HUDEP-2 (cell line): ENCODE results near the gene RUNX3.
"Not testable (repeated sequence)": the region's sequence is repeated elsewhere in the genome, so short reads cannot be mapped to it uniquely, and the experiment has no call there.

Experiments used
- DNase-seq, 76 experiments: peaks; one replicate each; lab custom pipeline; 2025; ENCODE audit not compliant: unreplicated experiment in 76 of 76; lab: John Stamatoyannopoulos, UW

RUNX3 gene

GRCh38 chr1:24930260-24931145 is at the start of gene RUNX3:
Gene RUNX3 (minus strand): TSS chr1:24930276. CDS start chr1:24929868, 408 bp downstream.
- peak in 65 of 76 experiments; percentile 9 to 82 (median 63) for DNase-seq

GRCh38 chr1:24979232-24979631 is 49.2 kb upstream of the RUNX3 start:
- not testable (repeated sequence) for DNase-seq

- DNase-seq = no peak
Observed at GRCh38 chr1:24978383-24979032, 48.4 kb upstream of the RUNX3 start.

- no peak for DNase-seq
Observed at GRCh38 chr1:24975391-24975790, 45.3 kb upstream of the RUNX3 start.

GRCh38 chr1:24973315-24973714 is 43.2 kb upstream of the RUNX3 start:
- DNase-seq = no peak

- no peak for DNase-seq
Observed at GRCh38 chr1:24972915-24973242, 42.8 kb upstream of the RUNX3 start.

GRCh38 chr1:24972221-24972914 is 42.3 kb upstream of the RUNX3 start:
- DNase-seq = no peak

GRCh38 chr1:24970926-24971875 is 41.1 kb upstream of the RUNX3 start:
- no peak for DNase-seq

GRCh38 chr1:24970399-24970753 is 40.3 kb upstream of the RUNX3 start:
- no peak for DNase-seq

GRCh38 chr1:24969596-24970398 is 39.7 kb upstream of the RUNX3 start:
- no peak for DNase-seq

- no peak for DNase-seq
Observed at GRCh38 chr1:24968941-24969585, 39.0 kb upstream of the RUNX3 start.

- DNase-seq = no peak
Observed at GRCh38 chr1:24967962-24968361, 37.9 kb upstream of the RUNX3 start.

- DNase-seq = no peak
Observed at GRCh38 chr1:24967555-24967954, 37.5 kb upstream of the RUNX3 start.

GRCh38 chr1:24966724-24967346 is 36.8 kb upstream of the RUNX3 start:
- DNase-seq = no peak

- DNase-seq = no peak
Observed at GRCh38 chr1:24966121-24966723, 36.1 kb upstream of the RUNX3 start.

GRCh38 chr1:24965571-24965930 is 35.5 kb upstream of the RUNX3 start:
- DNase-seq = no peak

GRCh38 chr1:24964811-24965570 is 34.9 kb upstream of the RUNX3 start:
- no peak for DNase-seq
